HG03045 (cell line): ENCODE data around the gene CCDC78.
"Not testable (repeated sequence)": the region's sequence is repeated elsewhere in the genome, so short reads cannot be mapped to it uniquely, and the experiment has no call there.

Source experiments
- ATAC-seq: cut with Tn5 transposase; IDR thresholded peaks from one replicate; pipeline ENCODE4 v1.9.1; 2021; ENCODE audit warnings: mild to moderate bottlenecking, moderate library complexity; ENCODE audit not compliant: unreplicated experiment

The CCDC78 gene

DNA sequence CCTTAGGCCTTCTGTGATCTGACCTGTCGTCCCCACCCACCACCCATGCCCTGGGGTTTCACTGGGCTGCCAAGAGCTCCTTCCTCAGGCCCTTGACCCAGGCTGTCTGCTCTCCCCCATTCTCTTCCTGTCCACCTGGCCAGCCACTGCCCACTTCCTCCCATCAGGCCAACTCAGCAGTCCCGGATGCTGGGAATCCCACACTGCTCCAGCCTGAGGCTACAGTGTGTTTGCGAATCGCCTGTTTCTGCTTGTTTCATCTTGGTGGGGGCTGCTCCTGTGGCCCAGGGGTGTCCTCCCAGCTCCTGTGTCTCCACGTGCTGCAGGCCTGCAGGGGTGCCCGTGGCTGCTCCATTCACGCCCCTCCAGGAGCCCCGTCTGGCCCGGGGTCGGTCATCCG, 12.2 kb downstream of the CCDC78 start:
- no peak for ATAC-seq

DNA sequence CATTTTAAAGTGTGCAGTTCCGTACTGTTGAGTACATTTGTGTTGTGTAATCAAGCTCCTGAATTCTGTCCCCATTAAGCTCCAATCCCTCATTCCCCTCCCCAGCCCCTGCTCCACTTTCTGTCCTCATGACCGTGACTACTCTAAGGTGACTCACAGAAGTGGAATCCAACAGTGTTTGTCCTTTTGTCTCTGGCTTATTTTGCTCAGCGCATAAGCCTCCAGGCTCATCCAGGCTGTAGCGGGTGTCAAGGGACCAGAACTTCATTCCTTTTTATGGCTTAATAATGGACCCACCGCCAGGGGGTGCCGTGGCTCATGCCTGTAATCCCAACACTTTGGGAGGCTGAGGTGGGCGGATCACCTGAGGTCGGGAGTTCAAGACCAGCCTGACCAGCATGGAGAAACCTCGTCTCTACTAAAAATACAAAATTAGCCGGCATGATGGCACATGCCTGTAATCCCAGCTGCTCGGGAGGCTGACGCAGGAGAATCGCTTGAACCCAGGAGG, 13.4 kb downstream of the CCDC78 start:
- not testable (repeated sequence) for ATAC-seq

- ATAC-seq = no peak
These were observed 14.5 kb downstream of the CCDC78 start for GRCh38 chr16:711548-712320.

DNA sequence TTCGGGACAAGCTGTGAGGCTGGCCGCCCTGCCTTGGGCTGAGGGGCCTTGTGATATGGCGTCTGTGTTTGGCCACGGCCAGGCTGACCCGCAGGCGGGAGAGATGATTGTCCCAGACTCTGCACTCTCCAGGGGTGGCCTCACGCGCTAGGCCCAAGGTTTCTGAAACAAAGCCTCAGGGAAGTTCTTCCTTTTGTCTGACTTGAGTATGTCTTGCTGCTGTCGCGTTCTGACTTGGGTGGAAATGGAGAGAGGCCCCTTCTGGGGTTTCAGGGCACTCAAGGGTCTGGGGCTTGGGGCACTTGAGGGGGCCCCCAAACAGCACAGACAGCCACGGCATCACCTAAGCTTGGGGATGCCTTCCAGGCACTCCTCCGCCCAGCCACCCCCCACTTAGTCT, 15.2 kb downstream of the CCDC78 start:
- ATAC-seq = no peak

- no peak for ATAC-seq
These were observed 15.7 kb downstream of the CCDC78 start for GRCh38 chr16:710500-711075.

DNA sequence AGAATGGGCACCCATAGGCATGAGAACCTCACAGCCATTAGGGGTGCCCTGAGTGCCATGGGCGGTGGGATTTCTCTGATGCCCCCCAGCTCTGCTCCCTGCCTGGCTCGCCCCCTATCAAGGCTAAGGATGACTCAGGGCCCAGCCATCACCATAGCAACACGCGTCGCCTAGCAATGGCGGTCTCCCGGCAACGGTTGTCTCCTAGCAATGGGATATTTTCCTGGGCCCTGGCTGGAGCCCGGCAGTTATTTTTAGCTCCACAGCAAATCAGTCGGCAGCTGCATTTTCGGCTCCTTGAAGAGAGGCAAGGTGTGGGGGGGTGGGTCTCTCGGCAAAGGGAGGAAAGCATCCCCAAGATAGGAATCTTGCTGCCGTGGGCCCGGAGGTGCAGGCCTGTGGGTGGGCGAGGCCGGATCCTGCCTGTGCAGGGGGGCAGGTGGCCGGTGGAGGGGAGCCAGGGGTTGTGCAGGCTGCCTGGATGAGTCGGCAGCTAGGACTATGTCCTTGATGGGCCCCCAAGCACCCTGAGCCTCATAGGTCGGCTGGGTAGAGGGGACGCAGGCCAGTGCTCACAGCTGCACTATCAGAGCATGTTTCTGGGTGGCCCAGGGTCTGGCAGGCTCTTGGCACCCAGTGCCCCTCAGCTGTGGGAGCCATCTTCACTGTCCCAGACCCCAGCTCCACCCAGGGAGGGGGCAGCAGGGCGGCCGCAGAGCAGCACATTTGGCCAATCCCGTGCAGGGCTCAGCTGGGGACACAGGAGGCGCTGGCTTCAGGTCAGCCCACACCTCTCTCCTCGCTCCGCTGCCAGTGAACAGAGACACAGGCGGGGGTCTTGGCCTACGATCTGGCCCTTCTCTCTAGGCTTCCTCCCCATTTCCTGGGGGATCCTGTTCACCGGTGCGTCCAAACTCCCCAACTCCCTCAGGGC, 16.4 kb downstream of the CCDC78 start:
- no peak for ATAC-seq

- no peak for ATAC-seq
These were observed 17.3 kb downstream of the CCDC78 start for GRCh38 chr16:708959-709358.

DNA sequence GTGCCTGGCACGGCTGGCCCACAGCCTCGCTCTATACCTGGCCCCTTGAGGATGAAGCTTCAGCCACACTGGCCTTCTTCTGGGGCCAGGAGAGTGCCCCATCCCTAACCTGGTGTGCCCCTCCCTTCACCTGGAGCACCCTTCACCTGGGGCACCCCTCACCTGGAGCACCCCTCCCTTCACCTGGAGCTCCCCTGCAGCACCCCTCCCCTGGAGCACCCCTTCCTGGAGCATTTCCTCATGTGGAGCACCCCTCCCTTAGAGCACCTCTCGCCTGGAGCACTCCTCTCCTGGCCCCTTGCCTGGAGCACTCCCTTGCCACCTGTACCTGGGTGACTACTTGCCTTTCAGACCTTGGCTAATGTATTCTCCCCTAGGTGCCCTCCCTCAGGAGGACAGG, 18.2 kb downstream of the CCDC78 start:
- ATAC-seq = no peak

GRCh38 chr16:707062-707538, 19.1 kb downstream of the CCDC78 start:
- ATAC-seq = no peak

DNA sequence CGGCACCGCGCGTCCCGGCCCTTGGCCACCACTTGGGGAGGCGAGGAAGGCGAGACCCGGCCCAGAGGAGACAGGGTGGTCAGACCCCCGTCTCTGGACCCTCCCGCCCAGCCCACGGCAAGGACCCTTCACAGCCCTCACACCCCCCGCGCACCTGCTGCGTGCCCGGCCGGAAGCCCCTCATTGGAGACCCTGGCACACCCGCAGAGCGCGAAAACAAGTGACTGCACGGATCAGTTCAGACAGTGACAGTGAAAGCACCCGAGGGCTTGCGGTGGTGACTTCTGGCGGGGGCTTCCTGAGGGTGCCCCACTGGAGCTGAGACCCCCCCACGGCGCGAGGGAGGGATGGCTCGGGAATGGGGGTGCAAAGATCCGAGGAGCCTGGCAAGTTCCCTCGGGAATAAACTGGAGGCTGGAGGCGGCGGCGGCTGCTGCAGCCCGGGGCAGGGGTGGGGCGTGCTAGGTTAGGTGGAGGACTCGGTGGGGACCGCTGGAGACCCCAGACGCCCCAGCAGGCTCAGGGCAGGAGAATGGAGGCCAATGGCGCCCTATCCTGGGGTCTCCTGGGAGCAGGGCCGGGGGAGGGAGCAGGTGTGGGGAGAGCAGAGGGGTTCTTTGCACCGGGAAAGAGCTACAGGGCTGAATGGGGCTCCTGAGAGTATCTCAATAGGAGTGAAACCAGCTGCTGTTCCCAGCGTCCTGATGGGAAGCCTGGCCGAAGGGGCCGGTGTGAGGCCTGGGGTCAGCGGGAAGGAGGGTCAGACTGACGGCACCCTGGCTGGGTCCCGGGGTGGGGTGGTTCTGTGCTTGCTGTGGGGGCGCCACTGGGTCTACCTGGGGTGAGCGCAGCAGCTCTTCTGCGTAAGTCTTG, 19.8 kb downstream of the CCDC78 start:
- ATAC-seq = no peak

- ATAC-seq = no peak
These were observed 20.6 kb downstream of the CCDC78 start, which contains the start of gene FBXL16 for GRCh38 chr16:705431-706188. Gene FBXL16 (minus strand): TSS chr16:705801. CDS start chr16:697405, 8,396 bp downstream.

- no peak for ATAC-seq
These were observed 21.5 kb downstream of the CCDC78 start for GRCh38 chr16:704552-705380.

GRCh38 chr16:704047-704446, 22.2 kb downstream of the CCDC78 start:
- ATAC-seq = no peak

GRCh38 chr16:703406-703805, 22.8 kb downstream of the CCDC78 start:
- no peak for ATAC-seq

DNA sequence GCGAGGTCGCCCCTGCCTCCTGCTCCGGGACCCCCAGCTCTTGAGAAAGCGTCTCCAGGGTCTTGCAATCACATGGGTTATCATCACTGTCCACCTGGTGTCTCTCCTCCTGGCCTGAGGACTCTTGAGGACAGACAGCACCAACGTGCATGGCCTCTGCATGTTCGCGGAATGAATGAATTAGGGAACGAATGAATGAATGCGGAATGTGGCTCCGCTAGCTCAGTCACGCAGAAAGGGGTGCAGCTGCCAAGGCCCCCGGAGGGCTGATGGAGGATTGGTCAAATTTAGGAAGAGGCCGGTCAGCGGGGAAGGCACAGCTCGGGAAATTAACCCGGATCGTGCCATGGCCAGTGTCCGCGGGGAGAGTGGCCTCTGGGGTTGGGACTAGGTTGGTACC, 23.9 kb downstream of the CCDC78 start:
- no peak for ATAC-seq

GRCh38 chr16:700684-701584, 25.3 kb downstream of the CCDC78 start:
- ATAC-seq = no peak

- no peak for ATAC-seq
These were observed 27.2 kb downstream of the CCDC78 start for GRCh38 chr16:698911-699671.
